Astrocyte of the spinal cord (primary cell): ENCODE measurements around the gene REG4.
"Not testable (repeated sequence)": the region's sequence is repeated elsewhere in the genome, so short reads cannot be mapped to it uniquely, and the experiment has no call there.

Experiments used
- DNase-seq: peaks from one replicate; pipeline ENCODE4 v3.0.0; 2011; ENCODE audit warnings: low read depth, low spot score
- H3K4me3 ChIP-seq: 2 replicates; pipeline ENCODE4 v1.5.1; 2011; ENCODE audit warnings: low read depth, mild to moderate bottlenecking, low read length, moderate library complexity
- CTCF ChIP-seq: IDR thresholded peaks from 2 replicates; pipeline ENCODE4 v1.5.1; 2012; ENCODE audit warnings: low read depth, mild to moderate bottlenecking, low read length, inconsistent platforms
- in situ Hi-C: cut with HindIII; loops from 2 replicates; pipeline ENCODE4 v1.10.0; 2017; ENCODE audit warnings: low sequenced_read_pairs

Gene REG4

GRCh38 chr1:119794230-119794875 is 16.9 kb downstream of the REG4 start:
- H3K4me3 ChIP-seq: no peak overlapping the region
- in situ Hi-C loops: no loop called here
- TF ChIP-seq CTCF: no peak
- no peak for DNase-seq

GRCh38 chr1:119791377-119791776 is 19.9 kb downstream of the REG4 start:
- no peak for TF ChIP-seq CTCF
- in situ Hi-C loops: no loop called here
- no peak overlapping the region for H3K4me3 ChIP-seq
- DNase-seq: no peak

GRCh38 chr1:119790451-119791198 is 20.6 kb downstream of the REG4 start:
- no peak for TF ChIP-seq CTCF
- DNase-seq: no peak
- in situ Hi-C loops: no loop called here
- no peak overlapping the region for H3K4me3 ChIP-seq

GRCh38 chr1:119787776-119788175 is 23.5 kb downstream of the REG4 start:
- TF ChIP-seq CTCF: no peak
- no peak overlapping the region for H3K4me3 ChIP-seq
- DNase-seq: peak; percentile 50
- in situ Hi-C loops: no loop called here

GRCh38 chr1:119786473-119787050 is 24.7 kb downstream of the REG4 start:
- in situ Hi-C loops, H3K4me3 ChIP-seq, DNase-seq: not testable (repeated sequence)

- in situ Hi-C loops, DNase-seq, H3K4me3 ChIP-seq: not testable (repeated sequence)
These were observed 25.2 kb downstream of the REG4 start for GRCh38 chr1:119786046-119786445.

GRCh38 chr1:119784191-119784781 is 27.0 kb downstream of the REG4 start:
- in situ Hi-C loops: no loop called here
- no peak for TF ChIP-seq CTCF
- no peak overlapping the region for H3K4me3 ChIP-seq
- DNase-seq: no peak
